ENCODE results near the gene MKRN1. TPM values are rescaled to one million over a fixed set of nuclear protein-coding genes. Genes with fewer than 3 reads are reported as not detected.

Gene MKRN1
- total and polyA plus RNA-seq, 3 experiments from 2014 or later: 66.3 to 115 (median 67.5) TPM

DNA sequence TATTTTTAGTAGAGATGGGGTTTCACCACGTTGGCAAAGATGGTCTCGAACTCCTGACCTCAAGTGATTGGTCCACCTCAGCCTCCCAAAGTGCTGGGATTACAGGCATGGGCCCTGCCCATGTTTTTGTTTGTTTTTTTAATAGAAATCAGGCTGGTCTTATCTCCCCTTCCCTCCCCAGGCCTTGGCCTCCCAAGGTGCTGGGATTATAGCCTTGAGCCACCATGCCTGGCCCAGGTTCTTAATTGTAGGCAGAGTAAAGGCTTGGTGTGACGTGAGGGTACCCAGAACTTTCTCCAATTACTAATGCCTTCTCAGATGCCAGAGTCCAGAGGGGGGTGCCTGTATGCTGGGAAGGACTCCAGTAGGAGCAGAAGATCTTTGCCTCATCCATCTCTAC lies 5.2 kb upstream of the MKRN1 start:
- DNase-seq: no peak
- Mint-ChIP-seq H3K9me3 (no peaks in the 10 kb centered on the region), H3K36me3 (no peaks in the 10 kb centered on the region), H3K27ac (no peak overlapping the region), H3K4me3 (no peak overlapping the region), H3K27me3 (peaks cover 0 to 2% of the 10 kb centered on the region in 2 donors), H3K4me1 (peaks cover 0 to 3% (median 3%) of the 10 kb centered on the region in 3 donors)
- ChIA-PET POLR2A (no interaction called here), CTCF (interaction anchor here (1.7 kb wide), 1 partner anchor 8 kb away, joined by 6 read pairs; no protein-coding TSS in a partner anchor)
- peaks cover 4% of the 10 kb centered on the region for H3K4me1 ChIP-seq (ENCODE audit: insufficient read depth, low read length)
- H3K4me3 ChIP-seq (ENCODE audit: low read length): no peak overlapping the region
- no peaks in the 10 kb centered on the region for H3K9me3 ChIP-seq (ENCODE audit: low read length)
- no peaks in the 10 kb centered on the region for H3K36me3 ChIP-seq (ENCODE audit: insufficient read depth, low read length)
- H3K27me3 ChIP-seq (ENCODE audit: insufficient read depth, low read length, poor library complexity, severe bottlenecking): no peaks in the 10 kb centered on the region
- H3K27ac ChIP-seq (ENCODE audit: low read depth, low read length): no peak overlapping the region

DNA sequence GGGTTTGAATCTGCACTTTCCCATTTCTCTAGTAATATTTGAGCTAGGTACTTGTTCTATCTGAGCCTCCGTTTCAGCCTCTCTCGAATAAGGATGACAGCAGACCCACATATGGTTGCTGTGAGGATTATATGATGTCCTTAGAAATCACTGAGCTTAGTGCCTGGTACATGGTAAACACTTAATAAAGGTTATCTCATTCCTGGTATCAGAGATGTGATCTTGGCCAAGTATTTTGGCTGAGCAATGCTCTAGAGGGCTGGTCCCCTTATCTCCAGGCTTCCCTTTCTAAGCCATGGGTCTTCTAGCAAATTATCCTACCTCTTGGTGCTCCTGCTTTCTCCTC lies 407 bp upstream of the MKRN1 start:
- POLR2A ChIA-PET: interaction anchor here (0.6 to 1.2 kb wide), 4 partner anchors 55 to 535 kb away, joined by 3 to 5 read pairs (median 4); partner anchors contain the start of genes KDM7A and MRPS33
- Mint-ChIP-seq H3K36me3 (peaks cover 0 to 12% (median 2%) of the 10 kb centered on the region in 3 donors), H3K4me3 (peak overlapping the region; percentile 94 to 100 (median 99)), H3K27ac (peak overlapping the region; percentile 90 to 99 (median 97)), H3K27me3 (peaks cover 0 to 5% of the 10 kb centered on the region in 2 donors), H3K4me1 (peaks cover 23 to 35% (median 34%) of the 10 kb centered on the region in 3 donors), H3K9me3 (no peaks in the 10 kb centered on the region)
- CTCF ChIA-PET: interaction anchor here (1.2 to 2.7 kb wide), 3 partner anchors 9 to 38 kb away, joined by 3 to 18 read pairs (median 4); no protein-coding TSS in a partner anchor
- Histone ChIP-seq H3K36me3 (ENCODE audit: insufficient read depth, low read length) (no peaks in the 10 kb centered on the region), H3K27me3 (ENCODE audit: insufficient read depth, low read length, poor library complexity, severe bottlenecking) (no peaks in the 10 kb centered on the region), H3K27ac (ENCODE audit: low read depth, low read length) (peak overlapping the region; percentile 88), H3K9me3 (ENCODE audit: low read length) (no peaks in the 10 kb centered on the region), H3K4me1 (ENCODE audit: insufficient read depth, low read length) (peaks cover 26% of the 10 kb centered on the region), H3K4me3 (ENCODE audit: low read length) (peak overlapping the region; percentile 75)
- DNase-seq: no peak

DNA sequence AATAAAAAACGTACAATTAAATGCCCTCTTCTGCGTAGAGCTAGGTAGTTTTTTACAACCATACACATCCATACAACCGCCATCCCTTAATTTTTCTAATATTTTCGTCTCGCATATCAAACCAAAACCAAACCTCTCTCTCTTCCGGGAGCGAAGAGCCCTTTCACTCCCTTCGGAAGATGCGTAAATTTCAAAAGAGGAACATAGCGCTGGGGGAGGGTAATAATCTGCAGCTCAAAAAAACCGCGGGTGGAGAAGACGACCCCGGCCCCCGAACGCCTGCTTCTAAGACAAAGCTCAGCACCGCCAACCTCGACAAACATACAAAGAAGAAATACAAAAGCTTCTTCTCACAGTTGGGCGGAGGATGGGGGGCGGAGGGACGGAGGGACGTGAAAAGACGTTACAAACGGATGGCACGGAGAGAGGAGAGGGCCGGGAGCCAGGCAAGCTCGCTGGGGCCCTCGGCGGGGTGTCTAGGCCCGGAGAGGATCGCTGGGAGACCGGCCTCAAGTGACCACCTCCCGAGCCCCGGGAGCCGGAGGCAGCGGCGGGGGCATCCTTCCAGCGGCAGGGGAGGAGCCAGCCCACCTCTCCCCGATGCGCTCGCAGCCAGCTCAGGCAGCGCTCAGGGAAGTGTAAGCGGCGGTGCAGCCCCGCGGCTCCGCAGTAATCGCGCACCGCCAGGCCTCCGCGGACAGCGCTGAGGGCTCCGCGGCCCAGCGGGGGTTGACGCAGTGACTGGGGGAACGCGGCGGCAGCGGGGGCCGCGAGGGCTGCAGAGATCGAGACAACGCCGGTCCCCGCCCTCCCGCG lies 851 bp downstream of the MKRN1 start:
- Mint-ChIP-seq H3K27me3 (peaks cover 0 to 5% of the 10 kb centered on the region in 2 donors), H3K4me1 (peaks cover 24 to 37% (median 34%) of the 10 kb centered on the region in 3 donors), H3K36me3 (peaks cover 0 to 13% (median 2%) of the 10 kb centered on the region in 3 donors), H3K4me3 (peak overlapping the region; percentile 85 to 100 (median 94)), H3K27ac (peak overlapping the region; percentile 75 to 97 (median 90)), H3K9me3 (no peaks in the 10 kb centered on the region)
- no peaks in the 10 kb centered on the region for H3K9me3 ChIP-seq (ENCODE audit: low read length)
- ChIA-PET CTCF (interaction anchor here (0.9 to 5.2 kb wide), 5 partner anchors 8 to 195 kb away, joined by 3 to 83 read pairs (median 3); partner anchors contain the start of gene ADCK2), POLR2A (interaction anchor here (0.7 to 1.5 kb wide), 9 partner anchors 10 to 536 kb away, joined by 3 to 6 read pairs (median 3); partner anchors contain the start of gene MRPS33)
- no peaks in the 10 kb centered on the region for H3K27me3 ChIP-seq (ENCODE audit: insufficient read depth, low read length, poor library complexity, severe bottlenecking)
- no peaks in the 10 kb centered on the region for H3K36me3 ChIP-seq (ENCODE audit: insufficient read depth, low read length)
- peak in 3 of 5 donors; percentile 15 to 58 (median 38) for DNase-seq
- peaks cover 26% of the 10 kb centered on the region for H3K4me1 ChIP-seq (ENCODE audit: insufficient read depth, low read length)
- H3K4me3 ChIP-seq (ENCODE audit: low read length): peak overlapping the region; percentile 75
- peak overlapping the region; percentile 88 for H3K27ac ChIP-seq (ENCODE audit: low read depth, low read length)

DNA sequence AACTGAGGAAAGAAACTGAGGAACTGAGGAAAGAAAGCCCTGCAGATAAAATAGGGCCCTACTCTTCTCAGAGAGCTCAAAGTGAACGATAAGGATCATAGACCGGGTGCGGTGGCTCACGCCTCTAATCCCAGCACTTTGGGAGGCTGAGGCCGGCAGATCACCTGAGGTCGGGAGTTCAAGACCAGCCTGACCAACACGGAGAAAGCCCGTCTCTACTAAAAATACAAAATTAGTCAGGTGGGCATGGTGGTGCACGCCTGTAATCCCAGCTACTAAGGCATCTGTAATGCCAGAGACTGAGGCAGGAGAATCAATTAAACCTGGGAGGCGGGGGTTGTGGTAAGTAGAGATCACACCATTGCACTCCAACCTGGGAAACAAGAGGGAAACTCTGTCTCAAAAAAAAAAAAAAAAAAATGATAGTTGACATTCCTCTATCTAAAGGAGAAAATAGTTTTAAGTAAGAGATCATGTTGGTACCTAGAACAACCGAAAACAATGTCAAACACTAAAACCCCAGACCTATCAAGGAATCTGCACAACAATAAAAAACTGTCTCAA lies 2.5 kb downstream of the MKRN1 start:
- H3K9me3 ChIP-seq (ENCODE audit: low read length): no peaks in the 10 kb centered on the region
- H3K27me3 ChIP-seq (ENCODE audit: insufficient read depth, low read length, poor library complexity, severe bottlenecking): no peaks in the 10 kb centered on the region
- Mint-ChIP-seq H3K27me3 (peaks cover 0 to 5% of the 10 kb centered on the region in 2 donors), H3K9me3 (no peaks in the 10 kb centered on the region), H3K4me3 (peak overlapping the region; percentile 85 to 100 (median 94)), H3K27ac (peak overlapping the region; percentile 75 to 97 (median 90)), H3K4me1 (peaks cover 30 to 44% (median 43%) of the 10 kb centered on the region in 3 donors), H3K36me3 (peaks cover 0 to 21% (median 4%) of the 10 kb centered on the region in 3 donors)
- H3K36me3 ChIP-seq (ENCODE audit: insufficient read depth, low read length): peaks cover 3% of the 10 kb centered on the region
- POLR2A ChIA-PET: interaction anchor here (0.7 to 1.5 kb wide), 6 partner anchors 12 to 359 kb away, joined by 3 to 6 read pairs (median 4); no protein-coding TSS in a partner anchor
- H3K4me3 ChIP-seq (ENCODE audit: low read length): peak overlapping the region; percentile 75
- H3K27ac ChIP-seq (ENCODE audit: low read depth, low read length): peak overlapping the region; percentile 88
- CTCF ChIA-PET: interaction anchor here (0.7 to 5.2 kb wide), 12 partner anchors 9 to 720 kb away, joined by 3 to 83 read pairs (median 4); no protein-coding TSS in a partner anchor
- H3K4me1 ChIP-seq (ENCODE audit: insufficient read depth, low read length): peaks cover 26% of the 10 kb centered on the region
- no peak for DNase-seq

DNA sequence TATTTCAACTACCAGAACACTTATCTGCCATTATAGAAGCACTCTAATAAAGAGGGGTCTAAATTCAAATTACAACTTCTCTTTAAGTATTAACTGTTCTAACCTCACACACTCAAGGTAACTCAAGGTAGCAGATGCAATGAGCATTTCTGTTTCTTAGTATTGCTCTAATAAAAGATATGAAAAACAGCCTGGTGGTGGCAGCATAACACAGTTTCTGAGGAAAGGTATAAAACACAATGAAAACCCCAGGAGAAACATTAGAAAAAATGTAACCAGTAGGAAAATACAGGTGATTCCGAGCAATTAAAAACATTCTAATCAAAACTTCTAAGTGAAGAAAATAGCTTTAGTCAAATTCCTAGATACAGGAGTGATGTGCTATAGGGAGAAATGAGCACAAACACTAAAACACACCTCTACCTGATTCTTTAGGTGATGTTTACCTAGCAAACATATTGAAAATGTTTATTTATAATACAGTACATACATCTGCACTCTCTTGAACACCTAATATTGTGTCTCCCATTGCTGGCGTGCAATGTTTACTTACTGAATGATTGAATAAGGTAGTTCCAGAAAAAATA lies 3.5 kb downstream of the MKRN1 start:
- peak; percentile 16 to 60 (median 40) for DNase-seq
- Mint-ChIP-seq H3K4me3 (peak overlapping the region; percentile 60 to 94 (median 63)), H3K27ac (peak overlapping the region; percentile 5 to 90 (median 75)), H3K9me3 (no peaks in the 10 kb centered on the region), H3K27me3 (peaks cover 0 to 3% of the 10 kb centered on the region in 2 donors), H3K4me1 (peaks cover 34 to 48% (median 47%) of the 10 kb centered on the region in 3 donors), H3K36me3 (peaks cover 0 to 28% (median 6%) of the 10 kb centered on the region in 3 donors)
- POLR2A ChIA-PET: no interaction called here
- Histone ChIP-seq H3K4me3 (ENCODE audit: low read length) (peak overlapping the region; percentile 42), H3K9me3 (ENCODE audit: low read length) (no peaks in the 10 kb centered on the region), H3K36me3 (ENCODE audit: insufficient read depth, low read length) (peaks cover 4% of the 10 kb centered on the region), H3K27ac (ENCODE audit: low read depth, low read length) (no peak overlapping the region), H3K4me1 (ENCODE audit: insufficient read depth, low read length) (peaks cover 26% of the 10 kb centered on the region), H3K27me3 (ENCODE audit: insufficient read depth, low read length, poor library complexity, severe bottlenecking) (no peaks in the 10 kb centered on the region)
- CTCF ChIA-PET: interaction anchor here (1.0 to 5.2 kb wide), 12 partner anchors 10 to 335 kb away, joined by 3 to 83 read pairs (median 4); no protein-coding TSS in a partner anchor

DNA sequence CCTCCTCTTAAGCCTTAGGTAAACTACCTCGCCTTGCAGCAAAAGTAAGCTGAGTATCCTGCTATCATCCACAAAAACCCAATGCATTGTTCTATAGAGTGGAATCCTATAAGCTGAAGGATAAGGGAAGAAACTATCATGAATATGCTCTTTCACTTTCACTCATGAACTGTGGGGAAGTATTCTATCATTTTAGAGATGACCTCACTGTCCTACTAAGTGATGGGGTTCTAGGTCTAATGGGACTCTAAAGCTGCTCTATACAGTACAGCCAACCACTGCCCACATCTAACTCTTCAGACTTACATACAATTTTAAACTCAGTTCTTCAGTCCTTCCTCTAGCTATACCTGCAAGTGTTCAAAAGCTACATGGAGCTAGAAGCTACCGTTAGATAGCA lies 16.2 kb downstream of the MKRN1 start:
- POLR2A ChIA-PET: interaction anchor here (0.5 to 0.7 kb wide), 2 partner anchors 15 to 18 kb away, joined by 6 read pairs; no protein-coding TSS in a partner anchor
- no peak overlapping the region for H3K4me3 ChIP-seq (ENCODE audit: low read length)

DNA sequence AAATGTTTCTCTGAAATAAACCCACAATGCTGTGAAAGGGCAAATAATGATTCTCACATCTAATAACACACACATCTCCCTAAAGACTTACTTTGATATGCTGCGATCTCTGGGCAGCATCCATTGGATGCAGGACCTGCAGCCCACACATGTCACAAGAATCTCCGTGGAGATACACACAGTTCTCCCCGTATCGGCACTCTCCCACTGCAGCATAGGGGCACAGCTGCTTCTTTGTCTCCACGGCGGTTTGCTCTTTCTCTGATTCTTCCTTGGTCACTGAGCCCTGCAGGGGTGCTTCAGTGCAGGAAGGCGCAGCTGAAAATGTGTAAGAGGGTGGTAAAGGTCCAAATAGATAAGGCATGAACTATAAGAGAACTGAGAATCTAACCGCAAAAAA lies 20.4 kb downstream of the MKRN1 start:
- H3K9me3 ChIP-seq (ENCODE audit: low read length): no peaks in the 10 kb centered on the region
- H3K4me1 ChIP-seq (ENCODE audit: insufficient read depth, low read length): no peaks in the 10 kb centered on the region
- Mint-ChIP-seq H3K27me3 (no peaks in the 10 kb centered on the region), H3K27ac (peak overlapping the region in 3 of 8 donors; percentile 7 to 45 (median 24)), H3K9me3 (no peaks in the 10 kb centered on the region), H3K4me3 (no peak overlapping the region), H3K4me1 (peaks cover 18 to 46% (median 26%) of the 10 kb centered on the region in 3 donors), H3K36me3 (peaks cover 8 to 87% (median 32%) of the 10 kb centered on the region in 3 donors)
- CTCF ChIA-PET: no interaction called here
- no peak for DNase-seq
- H3K27ac ChIP-seq (ENCODE audit: low read depth, low read length): no peak overlapping the region
- no peaks in the 10 kb centered on the region for H3K27me3 ChIP-seq (ENCODE audit: insufficient read depth, low read length, poor library complexity, severe bottlenecking)
- peaks cover 57% of the 10 kb centered on the region for H3K36me3 ChIP-seq (ENCODE audit: insufficient read depth, low read length)
- POLR2A ChIA-PET: no interaction called here
- H3K4me3 ChIP-seq (ENCODE audit: low read length): no peak overlapping the region

More for the DNA sequence above, 16.2 kb downstream of the MKRN1 start:
- DNase-seq: no peak
- H3K27ac ChIP-seq (ENCODE audit: low read depth, low read length): no peak overlapping the region
- H3K9me3 ChIP-seq (ENCODE audit: low read length): no peaks in the 10 kb centered on the region
- Mint-ChIP-seq H3K27me3 (peaks cover 0 to 1% of the 10 kb centered on the region in 2 donors), H3K36me3 (peaks cover 1 to 80% (median 19%) of the 10 kb centered on the region in 3 donors), H3K4me3 (no peak overlapping the region), H3K4me1 (peaks cover 14 to 32% (median 17%) of the 10 kb centered on the region in 3 donors), H3K9me3 (no peaks in the 10 kb centered on the region), H3K27ac (peak overlapping the region in 1 of 8 donors; percentile 26)
- H3K36me3 ChIP-seq (ENCODE audit: insufficient read depth, low read length): peaks cover 42% of the 10 kb centered on the region
- H3K27me3 ChIP-seq (ENCODE audit: insufficient read depth, low read length, poor library complexity, severe bottlenecking): no peaks in the 10 kb centered on the region
- CTCF ChIA-PET: interaction anchor here (1.5 kb wide), 1 partner anchor 29 kb away, joined by 3 read pairs; no protein-coding TSS in a partner anchor
- no peaks in the 10 kb centered on the region for H3K4me1 ChIP-seq (ENCODE audit: insufficient read depth, low read length)
